NK-92 (cell line): Measurements from ENCODE around the gene COL5A3.

Experiments used
- DNase-seq: peaks from one replicate; lab custom pipeline; 2025; ENCODE audit not compliant: unreplicated experiment; lab: John Stamatoyannopoulos, UW

Gene COL5A3

GRCh38 chr19:10011974-10012373 is 1.7 kb upstream of the COL5A3 start:
- no peak for DNase-seq

GRCh38 chr19:10010939-10011338 is 635 bp upstream of the COL5A3 start:
- DNase-seq, result no peak

- no peak for DNase-seq
Measured at GRCh38 chr19:10009714-10010224, 535 bp downstream of the COL5A3 start.

GRCh38 chr19:10008184-10008765 is 2.0 kb downstream of the COL5A3 start:
- DNase-seq, result no peak

- DNase-seq, result no peak
Measured at GRCh38 chr19:10007371-10008183, 2.7 kb downstream of the COL5A3 start.

- DNase-seq, result no peak
Measured at GRCh38 chr19:10006752-10007323, 3.5 kb downstream of the COL5A3 start.

- no peak for DNase-seq
Measured at GRCh38 chr19:10006335-10006708, 4.0 kb downstream of the COL5A3 start.

- no peak for DNase-seq
Measured at GRCh38 chr19:10005632-10006334, 4.5 kb downstream of the COL5A3 start.

GRCh38 chr19:10004617-10005016 is 5.7 kb downstream of the COL5A3 start:
- no peak for DNase-seq

- DNase-seq, result no peak
Measured at GRCh38 chr19:10003271-10003670, 7.0 kb downstream of the COL5A3 start.

- DNase-seq, result no peak
Measured at GRCh38 chr19:10001899-10002298, 8.4 kb downstream of the COL5A3 start.

- no peak for DNase-seq
Measured at GRCh38 chr19:10000171-10000826, 10.0 kb downstream of the COL5A3 start.

- no peak for DNase-seq
Measured at GRCh38 chr19:9996541-9996940, 13.8 kb downstream of the COL5A3 start.

- DNase-seq, result no peak
Measured at GRCh38 chr19:9995999-9996398, 14.3 kb downstream of the COL5A3 start.

- no peak for DNase-seq
Measured at GRCh38 chr19:9995084-9995483, 15.2 kb downstream of the COL5A3 start.

- no peak for DNase-seq
Measured at GRCh38 chr19:9991425-9992191, 18.7 kb downstream of the COL5A3 start.

GRCh38 chr19:9989504-9989903 is 20.8 kb downstream of the COL5A3 start:
- DNase-seq, result no peak

GRCh38 chr19:9986787-9987281 is 23.5 kb downstream of the COL5A3 start:
- DNase-seq, result no peak

GRCh38 chr19:9981406-9982260 is 28.7 kb downstream of the COL5A3 start:
- no peak for DNase-seq
